Transverse colon (tissue), 4 donors: Measurements from ENCODE around the gene FAM83E.

Source experiments
- EP300 ChIP-seq: sonication (generic); formaldehyde crosslinking; IDR thresholded peaks from one replicate; pipeline ENCODE4 v1.6.1; 2017; ENCODE audit warnings: antibody characterized with exemption, low read depth
- POLR2AphosphoS5 ChIP-seq, 3 donors: sonication (generic); formaldehyde crosslinking; IDR thresholded peaks; one replicate each; pipeline ENCODE4 v1.6.1; 2016; ENCODE audit warnings: antibody characterized with exemption in 3 of 3
- TF ChIP-seq, protein P1 (sequence below), 5 experiments: fragments of 200-600 bp in 3 of 5; fragments of 450-650 bp in 2 of 5; sonication (generic) in 3 of 5; IDR thresholded peaks; 1 replicate in 2 of 5; 2 replicates in 3 of 5; pipeline ENCODE4 v1.5.1; 2016 to 2017; ENCODE audit warnings: antibody characterized with exemption in 5 of 5, inconsistent platforms in 3 of 5, mild to moderate bottlenecking in 2 of 5, moderate library complexity in 1 of 5

- TF ChIP-seq, protein P1, sequence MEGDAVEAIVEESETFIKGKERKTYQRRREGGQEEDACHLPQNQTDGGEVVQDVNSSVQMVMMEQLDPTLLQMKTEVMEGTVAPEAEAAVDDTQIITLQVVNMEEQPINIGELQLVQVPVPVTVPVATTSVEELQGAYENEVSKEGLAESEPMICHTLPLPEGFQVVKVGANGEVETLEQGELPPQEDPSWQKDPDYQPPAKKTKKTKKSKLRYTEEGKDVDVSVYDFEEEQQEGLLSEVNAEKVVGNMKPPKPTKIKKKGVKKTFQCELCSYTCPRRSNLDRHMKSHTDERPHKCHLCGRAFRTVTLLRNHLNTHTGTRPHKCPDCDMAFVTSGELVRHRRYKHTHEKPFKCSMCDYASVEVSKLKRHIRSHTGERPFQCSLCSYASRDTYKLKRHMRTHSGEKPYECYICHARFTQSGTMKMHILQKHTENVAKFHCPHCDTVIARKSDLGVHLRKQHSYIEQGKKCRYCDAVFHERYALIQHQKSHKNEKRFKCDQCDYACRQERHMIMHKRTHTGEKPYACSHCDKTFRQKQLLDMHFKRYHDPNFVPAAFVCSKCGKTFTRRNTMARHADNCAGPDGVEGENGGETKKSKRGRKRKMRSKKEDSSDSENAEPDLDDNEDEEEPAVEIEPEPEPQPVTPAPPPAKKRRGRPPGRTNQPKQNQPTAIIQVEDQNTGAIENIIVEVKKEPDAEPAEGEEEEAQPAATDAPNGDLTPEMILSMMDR (IDR thresholded peaks at IDR 0.05) = no peak
- TF ChIP-seq POLR2AphosphoS5 (IDR thresholded peaks at IDR 0.05) (no peak), EP300 (no peak)
These were observed 44.9 kb upstream of the FAM83E start for GRCh38 chr19:48659768-48660167.
